Tibial nerve (tissue), 4 donors: ENCODE results near the gene YY1.

Source experiments
- CTCF ChIP-seq, 5 experiments: fragments of 200-600 bp in 3 of 5; fragments of 450-650 bp in 2 of 5; sonication (generic) in 3 of 5; IDR thresholded peaks; one replicate each; pipeline ENCODE4 v1.5.1; 2016 to 2019; ENCODE audit warnings: antibody characterized with exemption in 5 of 5, mild to moderate bottlenecking in 3 of 5, moderate library complexity in 2 of 5
- EP300 ChIP-seq, 2 donors: sonication (generic); formaldehyde crosslinking; IDR thresholded peaks; one replicate each; pipeline ENCODE4 v1.6.1; 2017; ENCODE audit warnings: antibody characterized with exemption in 2 of 2, mild to moderate bottlenecking in 1 of 2

- TF ChIP-seq CTCF (IDR thresholded peaks at IDR 0.05): no peak
- no peak for TF ChIP-seq EP300 (IDR thresholded peaks at IDR 0.05)
These were observed 88.2 kb downstream of the YY1 start for GRCh38 chr14:100327128-100327527.
